SH-SY5Y (cell line): Measurements from ENCODE around the gene MCOLN1.

ENCODE experiments used
- GATA2 ChIP-seq: IDR thresholded peaks from 2 replicates; pipeline ENCODE4 v1.6.1; 2011; ENCODE audit warnings: mild to moderate bottlenecking, low read depth, low read length
- GATA3 ChIP-seq: IDR thresholded peaks from 2 replicates; pipeline ENCODE4 v1.6.1; 2011; ENCODE audit warnings: low read depth, mild to moderate bottlenecking, low read length, moderate library complexity

DNA sequence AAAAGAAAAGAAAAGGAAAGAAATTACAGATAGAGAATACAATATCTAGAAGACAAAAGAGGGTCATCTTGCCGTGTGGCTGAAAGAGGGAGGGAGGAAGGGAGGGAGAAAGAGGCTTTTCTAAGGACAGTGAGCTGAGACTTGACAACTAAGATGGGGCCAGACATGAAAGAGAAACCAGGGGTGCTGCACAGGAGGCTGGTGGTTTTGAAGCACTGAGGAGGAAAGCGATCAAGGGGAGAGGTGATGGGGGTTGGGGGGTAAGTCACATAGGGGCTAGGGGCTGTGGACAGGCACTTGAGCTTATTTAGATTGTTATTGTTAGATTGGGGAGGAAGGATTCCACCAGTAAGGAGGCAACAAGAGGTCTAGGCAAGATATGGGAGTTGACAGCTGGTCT, 30.4 kb downstream of the MCOLN1 start:
- TF ChIP-seq GATA2 (no peak), GATA3 (no peak)
